MM.1S (cell line): Measurements from ENCODE around the gene CSGALNACT2.
A peak's percentile ranks its signal among the peaks of the same experiment; 100 is the strongest.

Source experiments
- DNase-seq: peaks from one replicate; pipeline ENCODE4 v3.0.0-alpha.2; 2015
- H2AFZ ChIP-seq: fragments of 300-600 bp; sonication (generic); 2 replicates; pipeline ENCODE4 v1.6.0; 2016; ENCODE audit warnings: antibody characterized with exemption, low read length
- H3F3A ChIP-seq: fragments of 300-600 bp; sonication (generic); 2 replicates; pipeline ENCODE4 v1.6.1; 2016; ENCODE audit warnings: mild to moderate bottlenecking, antibody characterized with exemption, low read length, moderate library complexity, mixed read lengths; ENCODE audit not compliant: insufficient read depth
- H3K27ac ChIP-seq: fragments of 300-600 bp; sonication (generic); 2 replicates; pipeline ENCODE4 v1.5.1; 2016; ENCODE audit warnings: mild to moderate bottlenecking, low read length
- H3K27me3 ChIP-seq: fragments of 300-600 bp; sonication (generic); replicated peaks from 2 replicates; pipeline ENCODE4 v1.6.0; 2016; ENCODE audit warnings: low read length; ENCODE audit not compliant: insufficient read depth
- H3K36me3 ChIP-seq: fragments of 300-600 bp; sonication (generic); replicated peaks from 2 replicates; pipeline ENCODE4 v1.6.1; 2016; ENCODE audit warnings: mild to moderate bottlenecking, low read length, mixed read lengths; ENCODE audit not compliant: insufficient read depth
- H3K4me1 ChIP-seq: fragments of 300-600 bp; sonication (generic); 2 replicates; pipeline ENCODE4 v1.6.1; 2016; ENCODE audit warnings: low read length, mixed read lengths
- H3K4me2 ChIP-seq: fragments of 300-600 bp; sonication (generic); 2 replicates; pipeline ENCODE4 v1.6.0; 2016; ENCODE audit warnings: low read depth, low read length
- H3K4me3 ChIP-seq: fragments of 300-600 bp; sonication (generic); 2 replicates; pipeline ENCODE4 v1.5.1; 2016; ENCODE audit warnings: low read length, mixed read lengths
- H3K79me2 ChIP-seq: fragments of 300-600 bp; sonication (generic); 2 replicates; pipeline ENCODE4 v1.6.1; 2016; ENCODE audit warnings: mixed run types, low read length, mixed read lengths
- H3K9ac ChIP-seq: fragments of 300-600 bp; sonication (generic); 2 replicates; pipeline ENCODE4 v1.6.1; 2016; ENCODE audit warnings: low read length, mixed read lengths
- H3K9me2 ChIP-seq: fragments of 300-600 bp; sonication (generic); replicated peaks from 2 replicates; pipeline ENCODE4 v1.6.1; 2016; ENCODE audit warnings: mild to moderate bottlenecking, low read length, mixed read lengths; ENCODE audit not compliant: insufficient read depth
- H3K9me3 ChIP-seq: fragments of 300-600 bp; sonication (generic); replicated peaks from 2 replicates; pipeline ENCODE4 v1.6.1; 2016; ENCODE audit warnings: mild to moderate bottlenecking, low read length, mixed read lengths; ENCODE audit not compliant: insufficient read depth
- H4K20me1 ChIP-seq: fragments of 300-600 bp; sonication (generic); 2 replicates; pipeline ENCODE4 v1.6.1; 2016; ENCODE audit warnings: mild to moderate bottlenecking, low read length, moderate library complexity, mixed read lengths; ENCODE audit not compliant: insufficient read depth
- EZH2 ChIP-seq: fragments of 300-600 bp; sonication (generic); optimal IDR thresholded peaks from 2 replicates; pipeline ENCODE3; 2017; ENCODE audit warnings: low read depth, mild to moderate bottlenecking, antibody characterized with exemption, low read length, mixed read lengths
- EZH2phosphoT487 ChIP-seq: fragments of 300-600 bp; sonication (generic); IDR thresholded peaks from 2 replicates; pipeline ENCODE4 v1.6.1; 2018; ENCODE audit warnings: antibody characterized with exemption, low read length
- TF ChIP-seq, protein P1 (sequence below): fragments of 300-600 bp; sonication (generic); IDR thresholded peaks from 2 replicates; pipeline ENCODE4 v1.5.1; 2016; ENCODE audit warnings: antibody characterized with exemption, low read length, mixed read lengths

Gene CSGALNACT2, protein sequence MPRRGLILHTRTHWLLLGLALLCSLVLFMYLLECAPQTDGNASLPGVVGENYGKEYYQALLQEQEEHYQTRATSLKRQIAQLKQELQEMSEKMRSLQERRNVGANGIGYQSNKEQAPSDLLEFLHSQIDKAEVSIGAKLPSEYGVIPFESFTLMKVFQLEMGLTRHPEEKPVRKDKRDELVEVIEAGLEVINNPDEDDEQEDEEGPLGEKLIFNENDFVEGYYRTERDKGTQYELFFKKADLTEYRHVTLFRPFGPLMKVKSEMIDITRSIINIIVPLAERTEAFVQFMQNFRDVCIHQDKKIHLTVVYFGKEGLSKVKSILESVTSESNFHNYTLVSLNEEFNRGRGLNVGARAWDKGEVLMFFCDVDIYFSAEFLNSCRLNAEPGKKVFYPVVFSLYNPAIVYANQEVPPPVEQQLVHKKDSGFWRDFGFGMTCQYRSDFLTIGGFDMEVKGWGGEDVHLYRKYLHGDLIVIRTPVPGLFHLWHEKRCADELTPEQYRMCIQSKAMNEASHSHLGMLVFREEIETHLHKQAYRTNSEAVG

DNA sequence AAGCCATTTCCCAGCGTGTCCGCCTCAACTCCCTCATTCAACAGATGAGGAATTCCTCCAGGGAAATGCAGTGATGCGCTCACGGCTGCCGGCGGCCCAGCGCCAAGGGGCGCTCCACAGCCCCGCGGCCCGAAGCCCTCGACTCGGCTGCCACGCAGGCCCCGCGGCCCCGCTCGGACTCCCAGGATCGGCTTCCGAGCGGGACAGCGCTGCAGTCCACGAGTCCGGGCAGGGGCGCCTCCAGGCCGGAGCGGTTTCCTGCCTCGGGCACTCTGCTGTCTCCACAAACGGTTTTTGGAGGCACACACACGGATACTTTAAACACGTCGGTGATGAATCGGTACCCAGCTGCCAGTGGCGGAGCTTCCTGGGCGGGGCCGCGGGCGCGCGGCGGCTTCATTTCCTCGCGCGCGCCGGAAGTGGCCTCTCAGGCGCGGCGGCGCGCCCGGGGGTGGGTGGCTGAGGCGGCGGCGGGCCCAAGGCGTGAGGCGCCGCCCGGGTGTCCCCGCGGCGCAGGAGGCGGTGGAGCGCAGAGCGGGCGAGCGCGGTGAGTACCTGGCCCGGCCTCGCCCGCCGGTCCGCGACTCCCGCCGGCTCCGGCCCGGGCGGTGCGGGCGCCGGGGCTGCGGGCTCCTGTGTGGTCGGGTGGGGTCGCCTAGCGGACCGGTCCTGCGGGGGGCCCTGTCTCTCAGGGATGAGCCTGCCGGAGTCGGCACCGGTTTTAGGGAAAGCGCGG is at the start of gene CSGALNACT2:
Gene CSGALNACT2, plus strand, starts transcription at position 425 of the 736 bp plus-strand sequence. CDS start 16,705 bp downstream, outside the sequence.
- Histone ChIP-seq H4K20me1 (no peaks in the 10 kb centered on the region), H3K9me2 (no peaks in the 10 kb centered on the region), H2AFZ (peak within 1 kb of the TSS; percentile 89), H3F3A (peaks cover 31% of the 10 kb centered on the region), H3K36me3 (no peaks in the 10 kb centered on the region), H3K9ac (peak within 1 kb of the TSS; percentile 86), H3K4me2 (peak within 1 kb of the TSS; percentile 87), H3K27ac (peak within 1 kb of the TSS; percentile 84), H3K79me2 (peaks cover 52% of the 10 kb centered on the region), H3K27me3 (no peaks in the 10 kb centered on the region), H3K9me3 (no peaks in the 10 kb centered on the region), H3K4me1 (peaks cover 44% of the 10 kb centered on the region), H3K4me3 (peak within 1 kb of the TSS; percentile 75)
- peak; percentile 91 for DNase-seq
- TF ChIP-seq EZH2, result no peak
- TF ChIP-seq EZH2phosphoT487, result no peak
- TF ChIP-seq, protein P1, sequence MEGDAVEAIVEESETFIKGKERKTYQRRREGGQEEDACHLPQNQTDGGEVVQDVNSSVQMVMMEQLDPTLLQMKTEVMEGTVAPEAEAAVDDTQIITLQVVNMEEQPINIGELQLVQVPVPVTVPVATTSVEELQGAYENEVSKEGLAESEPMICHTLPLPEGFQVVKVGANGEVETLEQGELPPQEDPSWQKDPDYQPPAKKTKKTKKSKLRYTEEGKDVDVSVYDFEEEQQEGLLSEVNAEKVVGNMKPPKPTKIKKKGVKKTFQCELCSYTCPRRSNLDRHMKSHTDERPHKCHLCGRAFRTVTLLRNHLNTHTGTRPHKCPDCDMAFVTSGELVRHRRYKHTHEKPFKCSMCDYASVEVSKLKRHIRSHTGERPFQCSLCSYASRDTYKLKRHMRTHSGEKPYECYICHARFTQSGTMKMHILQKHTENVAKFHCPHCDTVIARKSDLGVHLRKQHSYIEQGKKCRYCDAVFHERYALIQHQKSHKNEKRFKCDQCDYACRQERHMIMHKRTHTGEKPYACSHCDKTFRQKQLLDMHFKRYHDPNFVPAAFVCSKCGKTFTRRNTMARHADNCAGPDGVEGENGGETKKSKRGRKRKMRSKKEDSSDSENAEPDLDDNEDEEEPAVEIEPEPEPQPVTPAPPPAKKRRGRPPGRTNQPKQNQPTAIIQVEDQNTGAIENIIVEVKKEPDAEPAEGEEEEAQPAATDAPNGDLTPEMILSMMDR, result no peak

DNA sequence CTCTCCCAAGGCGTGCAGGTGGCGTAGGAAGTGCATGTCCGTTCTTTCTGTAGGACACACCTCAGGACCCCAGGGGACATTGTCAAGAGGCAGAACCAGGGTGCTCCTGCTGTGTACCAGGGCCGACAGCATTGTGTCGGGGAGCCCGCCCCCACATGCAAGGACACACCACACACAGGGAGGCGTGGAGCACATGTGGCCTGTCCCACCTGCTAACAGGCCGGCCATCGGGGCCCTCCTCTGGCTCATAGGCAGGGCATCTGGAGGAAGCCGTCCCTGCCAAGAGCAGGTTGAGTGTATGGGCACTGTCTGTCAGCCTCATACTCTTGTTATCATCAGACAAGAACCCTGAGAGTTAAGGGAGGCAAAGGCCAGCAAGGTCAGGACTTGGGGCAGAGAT is 48.7 kb upstream of the CSGALNACT2 start:
- H3K4me2 ChIP-seq, result no peak overlapping the region
- no peaks in the 10 kb centered on the region for H3K36me3 ChIP-seq
- H3K9me2 ChIP-seq, result no peaks in the 10 kb centered on the region
- H2AFZ ChIP-seq, result no peak overlapping the region
- TF ChIP-seq, protein P1, result no peak
- TF ChIP-seq EZH2 (no peak), EZH2phosphoT487 (no peak)
- no peaks in the 10 kb centered on the region for H3K27me3 ChIP-seq
- H3K79me2 ChIP-seq, result no peaks in the 10 kb centered on the region
- no peak for DNase-seq
- no peak overlapping the region for H3K9ac ChIP-seq
- H4K20me1 ChIP-seq, result no peaks in the 10 kb centered on the region
- no peak overlapping the region for H3K4me3 ChIP-seq
- no peaks in the 10 kb centered on the region for H3K4me1 ChIP-seq
- no peaks in the 10 kb centered on the region for H3F3A ChIP-seq
- H3K27ac ChIP-seq, result no peak overlapping the region
- H3K9me3 ChIP-seq, result no peaks in the 10 kb centered on the region

DNA sequence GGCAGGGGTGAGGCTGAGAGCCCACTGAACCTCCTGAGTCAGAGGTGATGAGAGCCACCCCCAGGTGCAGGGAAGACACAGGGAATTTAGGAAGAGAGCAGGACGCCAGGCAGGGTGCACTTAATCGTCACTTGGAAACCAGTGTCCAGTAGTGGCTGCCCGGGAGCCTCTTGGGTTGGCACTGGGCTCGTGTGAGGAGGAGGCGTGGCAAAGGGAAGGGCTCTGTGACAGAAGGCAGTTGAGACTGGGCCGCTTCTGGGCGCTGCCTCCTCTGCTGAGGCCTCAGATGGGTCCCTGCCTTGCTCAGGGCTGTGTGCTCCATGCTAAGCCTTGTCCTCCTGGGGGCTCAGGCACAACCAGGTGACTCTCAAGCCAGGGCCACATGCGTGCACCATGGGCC is 48.1 kb upstream of the CSGALNACT2 start:
- Histone ChIP-seq H2AFZ (no peak overlapping the region), H3K4me3 (no peak overlapping the region), H3K9ac (no peak overlapping the region), H3K4me2 (no peak overlapping the region), H3K9me2 (no peaks in the 10 kb centered on the region), H3K4me1 (no peaks in the 10 kb centered on the region), H3K27me3 (no peaks in the 10 kb centered on the region), H3F3A (no peaks in the 10 kb centered on the region), H4K20me1 (no peaks in the 10 kb centered on the region), H3K79me2 (no peaks in the 10 kb centered on the region), H3K9me3 (no peaks in the 10 kb centered on the region), H3K27ac (no peak overlapping the region), H3K36me3 (no peaks in the 10 kb centered on the region)
- no peak for TF ChIP-seq EZH2phosphoT487
- TF ChIP-seq EZH2, result no peak
- TF ChIP-seq, protein P1, result no peak
- DNase-seq, result no peak
